ENCODE results near the gene BDNF.

BDNF gene

GRCh38 chr11:27718346-27718862 is 18.1 kb upstream of the BDNF start:
- no peak for DNase-seq
- TF ChIP-seq GATA1 (IDR thresholded peaks at IDR 0.05; ENCODE audit: low read depth, low read length) (no peak), POLR2A (IDR thresholded peaks at IDR 0.05; ENCODE audit: low read length) (no peak)

GRCh38 chr11:27717801-27718229 is 17.6 kb upstream of the BDNF start:
- no peak for DNase-seq
- no peak for TF ChIP-seq POLR2A (IDR thresholded peaks at IDR 0.05; ENCODE audit: low read length)
- TF ChIP-seq GATA1 (IDR thresholded peaks at IDR 0.05; ENCODE audit: low read depth, low read length), result no peak

GRCh38 chr11:27717377-27717776 is 17.1 kb upstream of the BDNF start:
- DNase-seq, result no peak
- no peak for TF ChIP-seq GATA1 (IDR thresholded peaks at IDR 0.05; ENCODE audit: low read depth, low read length)
- TF ChIP-seq POLR2A (IDR thresholded peaks at IDR 0.05; ENCODE audit: low read length), result no peak

GRCh38 chr11:27716835-27717234 is 16.6 kb upstream of the BDNF start:
- TF ChIP-seq POLR2A (IDR thresholded peaks at IDR 0.05; ENCODE audit: low read length) (no peak), GATA1 (IDR thresholded peaks at IDR 0.05; ENCODE audit: low read depth, low read length) (no peak)
- DNase-seq, result no peak

GRCh38 chr11:27716216-27716615 is 16.0 kb upstream of the BDNF start:
- TF ChIP-seq POLR2A (IDR thresholded peaks at IDR 0.05; ENCODE audit: low read length) (no peak), GATA1 (IDR thresholded peaks at IDR 0.05; ENCODE audit: low read depth, low read length) (no peak)
- DNase-seq, result no peak

- no peak for DNase-seq
- TF ChIP-seq POLR2A (IDR thresholded peaks at IDR 0.05; ENCODE audit: low read length) (no peak), GATA1 (IDR thresholded peaks at IDR 0.05; ENCODE audit: low read depth, low read length) (no peak)
These were observed 11.5 kb upstream of the BDNF start for GRCh38 chr11:27711725-27712124.

GRCh38 chr11:27710536-27710935 is 10.3 kb upstream of the BDNF start:
- TF ChIP-seq GATA1 (IDR thresholded peaks at IDR 0.05; ENCODE audit: low read depth, low read length) (no peak), POLR2A (IDR thresholded peaks at IDR 0.05; ENCODE audit: low read length) (no peak)

GRCh38 chr11:27707676-27708075 is 7.4 kb upstream of the BDNF start:
- no peak for DNase-seq
- TF ChIP-seq POLR2A (IDR thresholded peaks at IDR 0.05; ENCODE audit: low read length), result no peak
- no peak for TF ChIP-seq GATA1 (IDR thresholded peaks at IDR 0.05; ENCODE audit: low read depth, low read length)

More at GRCh38 chr11:27710536-27710935, 10.3 kb upstream of the BDNF start:
- no peak for DNase-seq

- DNase-seq, result peak; percentile 6 to 19
- no peak for TF ChIP-seq POLR2A (IDR thresholded peaks at IDR 0.05; ENCODE audit: low read length)
- no peak for TF ChIP-seq GATA1 (IDR thresholded peaks at IDR 0.05; ENCODE audit: low read depth, low read length)
These were observed 5.9 kb upstream of the BDNF start for GRCh38 chr11:27705873-27706820.

- TF ChIP-seq GATA1 (IDR thresholded peaks at IDR 0.05; ENCODE audit: low read depth, low read length) (no peak), POLR2A (IDR thresholded peaks at IDR 0.05; ENCODE audit: low read length) (no peak)
- no peak for DNase-seq
These were observed 3.2 kb upstream of the BDNF start for GRCh38 chr11:27703481-27703880.

GRCh38 chr11:27702811-27703210 is 2.6 kb upstream of the BDNF start:
- TF ChIP-seq POLR2A (IDR thresholded peaks at IDR 0.05; ENCODE audit: low read length), result no peak
- TF ChIP-seq GATA1 (IDR thresholded peaks at IDR 0.05; ENCODE audit: low read depth, low read length), result no peak
- no peak for DNase-seq

- peak; percentile 1 to 9 for DNase-seq
- TF ChIP-seq POLR2A (IDR thresholded peaks at IDR 0.05; ENCODE audit: low read length), result no peak
- no peak for TF ChIP-seq GATA1 (IDR thresholded peaks at IDR 0.05; ENCODE audit: low read depth, low read length)
These were observed 1.3 kb upstream of the BDNF start for GRCh38 chr11:27701355-27702105.

- TF ChIP-seq GATA1 (IDR thresholded peaks at IDR 0.05; ENCODE audit: low read depth, low read length) (no peak), POLR2A (IDR thresholded peaks at IDR 0.05; ENCODE audit: low read length) (no peak)
- no peak for DNase-seq
These were observed 317 bp downstream of the BDNF start for GRCh38 chr11:27699926-27700350.

Data from erythroblast (primary cell).